Ammon's horn (tissue), 1 donor: ENCODE data around the gene SEPTIN1.

ENCODE experiments used
- DNase-seq: peaks from one replicate; pipeline ENCODE4 v3.0.0-alpha.2; 2016; ENCODE audit warnings: low spot score

The SEPTIN1 gene

GRCh38 chr16:30377050-30377811, 5.1 kb downstream of the SEPTIN1 start:
- no peak for DNase-seq

- DNase-seq: no peak
Measured at GRCh38 chr16:30376461-30376902, 5.9 kb downstream of the SEPTIN1 start.

GRCh38 chr16:30375864-30376263, 6.5 kb downstream of the SEPTIN1 start:
- no peak for DNase-seq

- no peak for DNase-seq
Measured at GRCh38 chr16:30374538-30374937, 7.8 kb downstream of the SEPTIN1 start, which contains the start of gene MYL11. Gene MYL11 (plus strand): TSS chr16:30374802. CDS start chr16:30374858, 56 bp downstream.

- DNase-seq: no peak
Measured at GRCh38 chr16:30372725-30373124, 9.6 kb downstream of the SEPTIN1 start.

GRCh38 chr16:30372038-30372712, 10.2 kb downstream of the SEPTIN1 start:
- no peak for DNase-seq

GRCh38 chr16:30371248-30371816, 11.0 kb downstream of the SEPTIN1 start:
- DNase-seq: no peak

- peak; percentile 100 for DNase-seq
Measured at GRCh38 chr16:30370456-30371247, 11.7 kb downstream of the SEPTIN1 start, which contains the start of gene TBC1D10B. Gene TBC1D10B (minus strand): TSS chr16:30370494. CDS start chr16:30370183, 311 bp downstream.

GRCh38 chr16:30369938-30370455, 12.4 kb downstream of the SEPTIN1 start:
- no peak for DNase-seq

- DNase-seq: no peak
Measured at GRCh38 chr16:30369091-30369937, 13.0 kb downstream of the SEPTIN1 start.

GRCh38 chr16:30368792-30369090, 13.6 kb downstream of the SEPTIN1 start:
- no peak for DNase-seq

- no peak for DNase-seq
Measured at GRCh38 chr16:30368122-30368791, 14.1 kb downstream of the SEPTIN1 start.

- no peak for DNase-seq
Measured at GRCh38 chr16:30367349-30368009, 14.9 kb downstream of the SEPTIN1 start.

- DNase-seq: no peak
Measured at GRCh38 chr16:30366511-30366910, 15.8 kb downstream of the SEPTIN1 start.

- DNase-seq: no peak
Measured at GRCh38 chr16:30365200-30365599, 17.2 kb downstream of the SEPTIN1 start.

GRCh38 chr16:30361180-30361579, 21.2 kb downstream of the SEPTIN1 start:
- no peak for DNase-seq

- DNase-seq: no peak
Measured at GRCh38 chr16:30359871-30360170, 22.5 kb downstream of the SEPTIN1 start.

GRCh38 chr16:30358990-30359870, 23.1 kb downstream of the SEPTIN1 start:
- DNase-seq: no peak

- DNase-seq: no peak
Measured at GRCh38 chr16:30358577-30358936, 23.8 kb downstream of the SEPTIN1 start.
